SJSA1 (cell line): ENCODE measurements around the gene OR13C9. TPM values are rescaled to one million over a fixed set of nuclear protein-coding genes. Genes with fewer than 3 reads are reported as not detected.

Experiments
- DNase-seq, 2 experiments: peaks; one replicate each; pipeline ENCODE4 v3.0.0-alpha.2; 2015 to 2020; ENCODE audit warnings: low spot score in 2 of 2, low read depth in 1 of 2
- H3K27ac ChIP-seq: fragments of 250-450 bp; sonication (Bioruptor Pico); 2 replicates; pipeline ENCODE4 v1.5.1; 2020; ENCODE audit warnings: mild to moderate bottlenecking, moderate library complexity
- H3K27me3 ChIP-seq: fragments of 250-450 bp; sonication (Bioruptor Pico); replicated peaks from 2 replicates; pipeline ENCODE4 v1.5.1; 2020; ENCODE audit warnings: mild to moderate bottlenecking, moderate library complexity
- H3K36me3 ChIP-seq: fragments of 250-450 bp; sonication (Bioruptor Pico); 2 replicates; pipeline ENCODE4 v1.5.1; 2020; ENCODE audit warnings: mild to moderate bottlenecking
- H3K4me1 ChIP-seq: fragments of 250-450 bp; sonication (Bioruptor Pico); replicated peaks from 2 replicates; pipeline ENCODE4 v1.6.1; 2021; ENCODE audit warnings: mild to moderate bottlenecking
- H3K4me3 ChIP-seq: fragments of 250-450 bp; sonication (Bioruptor Pico); 2 replicates; pipeline ENCODE4 v1.5.1; 2020; ENCODE audit warnings: mild to moderate bottlenecking
- H3K9me3 ChIP-seq: fragments of 250-450 bp; sonication (Bioruptor Pico); replicated peaks from 2 replicates; pipeline ENCODE4 v1.5.1; 2020; ENCODE audit warnings: mild to moderate bottlenecking
- total RNA-seq: library from RNA; depleted of rRNA; stranded (reverse); fragments of >200 nt; shearing (Covaris generic); gene quantifications from 2 replicates; pipeline ENCODE4 v1.2.3, GENCODE V29; 2014; rRNA removed

Gene OR13C9
- total RNA-seq, 1 experiment from 2014 or later, result not detected

DNA sequence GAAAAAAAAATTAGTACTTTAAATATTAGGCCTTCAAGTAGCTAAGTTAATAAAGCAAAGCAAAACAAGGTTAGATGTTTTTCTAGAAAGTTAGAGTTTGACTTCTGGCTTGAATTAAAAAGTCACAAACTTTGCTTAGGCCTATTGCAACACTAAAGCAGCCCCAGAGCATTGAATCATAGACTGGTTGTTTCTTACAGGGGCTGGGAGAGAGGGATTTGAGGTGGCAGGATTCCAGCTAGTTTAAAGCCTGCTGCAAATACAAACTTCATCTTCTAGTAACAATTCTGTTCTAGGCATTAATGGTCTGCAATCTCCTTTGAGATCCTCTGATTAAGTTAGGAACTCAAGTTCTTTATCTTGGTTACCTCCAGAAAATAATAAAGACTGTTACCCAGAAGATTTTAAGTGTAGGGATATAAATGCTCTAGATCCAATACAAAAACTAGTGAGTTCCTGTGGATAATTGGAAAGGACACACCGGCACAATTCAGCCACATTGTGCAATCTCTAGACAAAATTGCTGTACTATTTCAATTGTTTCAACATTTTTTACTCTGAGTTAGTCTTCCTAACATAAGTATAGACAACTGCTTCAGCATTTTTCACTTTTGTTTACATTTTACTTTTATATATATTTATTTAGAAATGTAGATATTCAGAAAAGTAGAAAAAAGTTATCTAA, 31.4 kb downstream of the OR13C9 start:
- H3K4me1 ChIP-seq, result no peaks in the 10 kb centered on the region
- no peak for DNase-seq
- H3K27ac ChIP-seq, result no peak overlapping the region

DNA sequence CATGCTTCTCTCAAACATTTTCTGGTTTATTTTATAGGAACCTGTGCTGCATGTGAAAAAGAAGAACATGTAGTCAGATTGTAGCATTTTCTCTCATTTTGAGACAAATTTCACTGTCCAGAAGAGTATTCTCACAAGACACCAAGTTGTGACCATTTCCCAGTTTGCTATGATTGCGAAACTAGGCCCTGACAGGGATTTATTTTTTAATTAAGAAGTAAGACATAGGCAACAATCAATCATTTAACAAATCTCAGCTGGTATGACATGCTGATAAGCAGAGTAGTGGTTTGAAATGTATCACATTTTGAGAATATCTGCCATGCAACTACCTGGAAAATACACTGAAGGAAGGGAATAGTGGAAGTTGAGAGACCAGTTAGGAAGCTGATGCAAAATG, 37.4 kb downstream of the OR13C9 start:
- DNase-seq, result no peak
- H3K4me1 ChIP-seq, result no peaks in the 10 kb centered on the region
- no peak overlapping the region for H3K27ac ChIP-seq
- H3K4me3 ChIP-seq, result no peak overlapping the region
- no peaks in the 10 kb centered on the region for H3K36me3 ChIP-seq
- H3K27me3 ChIP-seq, result no peaks in the 10 kb centered on the region
- H3K9me3 ChIP-seq, result no peaks in the 10 kb centered on the region

More for the DNA sequence above, 31.4 kb downstream of the OR13C9 start:
- Histone ChIP-seq H3K36me3 (no peaks in the 10 kb centered on the region), H3K27me3 (no peaks in the 10 kb centered on the region), H3K9me3 (no peaks in the 10 kb centered on the region), H3K4me3 (no peak overlapping the region)

DNA sequence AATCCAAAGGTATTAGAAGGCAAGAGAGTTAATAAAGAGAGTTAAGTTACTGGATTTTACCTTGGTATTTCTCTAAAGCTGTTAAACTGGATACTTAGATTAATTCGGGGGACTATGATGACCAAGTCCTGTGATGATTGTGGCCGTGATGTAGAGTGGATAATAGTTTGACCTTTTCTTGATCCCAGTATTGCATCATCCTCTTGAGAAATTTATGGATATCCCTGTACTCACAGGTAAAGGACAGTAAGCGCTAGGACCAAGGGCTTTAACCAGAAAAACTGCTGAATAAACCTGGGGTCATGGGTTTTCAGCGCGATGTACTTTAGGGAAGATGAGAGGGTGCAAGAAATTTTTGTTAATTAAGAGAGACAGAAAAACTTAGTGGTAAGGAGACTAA, 40.7 kb downstream of the OR13C9 start:
- H3K36me3 ChIP-seq, result no peaks in the 10 kb centered on the region
- H3K27ac ChIP-seq, result no peak overlapping the region
- no peaks in the 10 kb centered on the region for H3K9me3 ChIP-seq
- H3K27me3 ChIP-seq, result no peaks in the 10 kb centered on the region
- no peak overlapping the region for H3K4me3 ChIP-seq
- no peak for DNase-seq
- no peaks in the 10 kb centered on the region for H3K4me1 ChIP-seq

DNA sequence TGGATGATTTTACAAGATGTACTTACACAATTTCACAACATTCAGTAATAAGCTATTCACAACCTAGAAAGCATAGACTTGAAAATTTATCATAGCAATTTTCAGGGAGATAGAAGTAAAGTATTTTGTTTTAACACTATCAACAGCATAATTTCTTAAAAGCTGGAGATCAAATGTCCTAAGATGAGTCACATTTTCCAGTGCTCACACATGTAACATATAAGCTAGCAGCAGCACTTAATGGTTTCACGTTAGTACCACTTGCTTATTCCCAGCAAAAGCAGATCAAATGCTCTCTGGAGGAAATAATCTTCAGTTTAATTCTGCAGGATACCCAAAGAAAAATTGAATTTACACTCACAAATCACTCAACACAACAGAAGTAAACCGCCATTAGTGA, 42.5 kb downstream of the OR13C9 start:
- Histone ChIP-seq H3K9me3 (peaks cover 3% of the 10 kb centered on the region; the same call in 1 of the 2 replicates), H3K27ac (no peak overlapping the region), H3K4me1 (no peaks in the 10 kb centered on the region), H3K36me3 (no peaks in the 10 kb centered on the region), H3K27me3 (no peaks in the 10 kb centered on the region), H3K4me3 (no peak overlapping the region)
- no peak for DNase-seq

DNA sequence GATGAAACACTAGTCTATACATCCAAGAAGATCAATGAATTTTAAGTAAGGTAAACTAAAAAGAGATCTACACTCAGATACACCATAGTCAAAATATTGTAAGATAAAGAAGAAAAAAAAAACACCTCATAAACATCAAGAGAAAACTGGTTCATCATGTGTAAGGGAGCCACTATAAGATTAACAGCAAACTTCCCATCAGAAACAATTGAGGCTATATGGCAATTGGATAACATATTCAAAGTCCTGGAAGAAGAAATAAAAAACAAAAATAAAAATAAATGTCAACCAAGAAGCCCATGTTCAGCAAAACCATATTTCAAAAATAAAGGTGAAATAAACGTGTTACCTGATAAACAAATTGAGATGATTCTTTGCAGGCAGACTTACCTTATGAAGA, 45.4 kb downstream of the OR13C9 start:
- H3K4me3 ChIP-seq, result no peak overlapping the region
- H3K27me3 ChIP-seq, result no peaks in the 10 kb centered on the region
- peaks cover 3% of the 10 kb centered on the region; the same call in 1 of the 2 replicates for H3K9me3 ChIP-seq
- H3K36me3 ChIP-seq, result no peaks in the 10 kb centered on the region
- H3K27ac ChIP-seq, result no peak overlapping the region
- DNase-seq, result no peak
- H3K4me1 ChIP-seq, result no peaks in the 10 kb centered on the region

DNA sequence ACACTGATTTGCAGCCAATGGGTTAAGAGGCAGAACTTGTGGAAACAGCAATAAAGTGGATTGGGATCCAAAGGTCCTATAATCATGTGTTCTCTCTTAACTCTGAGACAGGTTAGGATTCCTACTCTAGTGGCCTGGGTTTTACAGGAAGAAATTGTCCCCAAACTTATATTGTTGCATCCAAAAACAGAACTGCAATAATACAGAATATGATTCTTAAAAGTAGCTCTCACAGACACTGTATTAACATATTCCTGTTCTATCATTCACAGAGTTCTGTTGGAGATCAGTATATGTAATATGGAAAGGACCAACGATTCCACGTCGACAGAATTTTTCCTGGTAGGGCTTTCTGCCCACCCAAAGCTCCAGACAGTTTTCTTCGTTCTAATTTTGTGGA, 49.1 kb downstream of the OR13C9 start, which contains the start of gene OR13C8:
Gene OR13C8, plus strand, starts transcription at position 301 of the 400 bp plus-strand sequence. Its CDS starts 0 bp downstream, at position 301.
- no peak within 1 kb of the TSS for H3K27ac ChIP-seq
- no peak within 1 kb of the TSS for H3K4me3 ChIP-seq
- H3K4me1 ChIP-seq, result no peaks in the 10 kb centered on the region
- no peaks in the 10 kb centered on the region for H3K36me3 ChIP-seq
- no peak for DNase-seq
- peaks cover 3% of the 10 kb centered on the region; the same call in 1 of the 2 replicates for H3K9me3 ChIP-seq
- H3K27me3 ChIP-seq, result no peaks in the 10 kb centered on the region

Other genes with a start within 250 kb of the OR13C9 start
- gene OR13F1, start 113.9 kb downstream of the OR13C9 start, total RNA-seq, result not detected in 2 replicates
- gene OR13C4, start 91.0 kb downstream of the OR13C9 start, total RNA-seq, result not detected in 2 replicates
- gene OR13C3, start 81.3 kb downstream of the OR13C9 start, total RNA-seq, result not detected in 2 replicates
- gene OR13C8, start 49.0 kb downstream of the OR13C9 start, total RNA-seq, result not detected in 2 replicates
- not detected in 2 replicates for gene OR13C5, start 18.8 kb downstream of the OR13C9 start, total RNA-seq
- not detected in 2 replicates for gene OR13C2, start 12.6 kb downstream of the OR13C9 start, total RNA-seq
- gene OR13D1, start 76.3 kb upstream of the OR13C9 start, total RNA-seq, result not detected in 2 replicates
- 65.2 and 79.8 TPM in 2 replicates for gene NIPSNAP3A, start 129.5 kb upstream of the OR13C9 start, total RNA-seq
- 0.42 and 0.97 TPM in 2 replicates for gene NIPSNAP3B, start 145.9 kb upstream of the OR13C9 start, total RNA-seq